HG03045 (cell line): Measurements from ENCODE around the gene CTH.
"Not testable (repeated sequence)": the region's sequence is repeated elsewhere in the genome, so short reads cannot be mapped to it uniquely, and the experiment has no call there.

Experiments used
- ATAC-seq: cut with Tn5 transposase; IDR thresholded peaks from one replicate; pipeline ENCODE4 v1.9.1; 2021; ENCODE audit warnings: mild to moderate bottlenecking, moderate library complexity; ENCODE audit not compliant: unreplicated experiment

Gene CTH

GRCh38 chr1:70449049-70449448 lies 38.0 kb downstream of the CTH start:
- no peak for ATAC-seq

DNA sequence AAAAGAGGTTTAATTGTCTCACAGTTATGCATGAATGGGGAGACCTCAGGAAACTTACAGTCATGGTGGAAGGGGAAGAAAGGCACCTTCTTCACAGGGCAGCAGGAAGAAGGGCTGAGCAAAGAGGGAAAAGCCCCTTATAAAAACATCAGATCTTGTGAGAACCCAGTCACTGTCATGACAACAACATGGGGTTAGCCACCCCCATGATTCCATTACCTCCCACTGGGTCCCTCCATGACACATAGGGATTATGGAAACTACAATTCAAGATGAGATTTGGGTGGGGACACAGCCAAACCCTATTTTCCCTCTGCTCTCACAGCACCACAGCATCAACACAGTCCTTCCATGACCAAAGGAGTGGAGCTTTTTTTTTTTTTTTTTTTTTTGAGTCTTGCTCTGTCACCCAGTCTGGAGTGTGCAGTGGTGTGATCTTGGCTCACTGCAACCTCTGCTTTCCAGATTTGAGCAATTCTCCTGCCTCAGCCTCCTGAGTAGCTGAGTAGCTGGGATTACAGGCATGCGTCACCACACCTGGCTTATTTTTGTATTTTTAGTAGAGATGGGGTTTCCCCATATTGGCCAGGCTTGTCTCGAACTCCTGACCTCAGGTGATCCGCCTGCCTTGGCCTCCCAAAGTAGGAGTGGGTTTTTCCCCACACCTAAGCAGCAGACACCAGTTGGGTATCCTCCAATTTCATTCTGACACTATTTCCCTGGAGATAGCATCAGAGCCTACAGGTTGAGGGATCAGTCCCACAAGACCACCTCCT lies 41.3 kb downstream of the CTH start:
- ATAC-seq: peak; percentile 65

- ATAC-seq: no peak
Measured at GRCh38 chr1:70455291-70455690, 44.2 kb downstream of the CTH start.

GRCh38 chr1:70458131-70458530 lies 47.1 kb downstream of the CTH start:
- ATAC-seq: no peak

DNA sequence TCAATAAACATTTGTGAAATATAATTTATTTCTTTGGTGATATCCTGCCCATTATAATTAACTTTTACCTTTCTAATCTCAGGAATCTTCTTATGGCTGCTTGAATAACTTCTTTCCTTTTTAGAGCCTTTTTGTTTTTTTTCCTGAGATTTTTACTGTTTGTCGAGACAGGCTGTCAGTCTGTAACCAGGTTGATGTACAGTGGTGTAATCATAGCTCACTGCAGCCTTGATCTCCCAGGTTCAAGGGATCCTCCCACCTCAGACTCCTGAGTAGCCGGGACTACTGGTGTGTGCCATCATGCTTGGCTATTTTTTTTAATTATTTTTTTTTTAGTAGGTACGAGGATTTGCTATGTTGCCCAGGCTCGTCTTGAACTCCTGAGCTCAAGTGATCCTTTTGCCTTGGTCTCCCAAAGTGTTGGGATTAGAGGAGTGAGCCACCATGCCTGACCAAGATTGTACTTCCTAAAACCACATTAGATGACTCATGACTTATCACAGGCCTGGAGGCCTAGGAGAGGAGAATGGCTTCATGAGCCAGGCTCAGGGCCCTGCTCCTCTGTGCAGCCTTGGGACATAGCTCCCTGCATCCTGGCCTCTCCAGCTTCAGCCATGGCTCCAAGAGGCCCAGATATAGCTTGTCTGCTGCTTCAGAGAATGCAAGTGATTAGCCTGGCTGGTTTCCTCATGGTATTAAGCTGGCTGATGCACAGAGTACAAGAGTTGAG lies 48.6 kb downstream of the CTH start:
- ATAC-seq: no peak

DNA sequence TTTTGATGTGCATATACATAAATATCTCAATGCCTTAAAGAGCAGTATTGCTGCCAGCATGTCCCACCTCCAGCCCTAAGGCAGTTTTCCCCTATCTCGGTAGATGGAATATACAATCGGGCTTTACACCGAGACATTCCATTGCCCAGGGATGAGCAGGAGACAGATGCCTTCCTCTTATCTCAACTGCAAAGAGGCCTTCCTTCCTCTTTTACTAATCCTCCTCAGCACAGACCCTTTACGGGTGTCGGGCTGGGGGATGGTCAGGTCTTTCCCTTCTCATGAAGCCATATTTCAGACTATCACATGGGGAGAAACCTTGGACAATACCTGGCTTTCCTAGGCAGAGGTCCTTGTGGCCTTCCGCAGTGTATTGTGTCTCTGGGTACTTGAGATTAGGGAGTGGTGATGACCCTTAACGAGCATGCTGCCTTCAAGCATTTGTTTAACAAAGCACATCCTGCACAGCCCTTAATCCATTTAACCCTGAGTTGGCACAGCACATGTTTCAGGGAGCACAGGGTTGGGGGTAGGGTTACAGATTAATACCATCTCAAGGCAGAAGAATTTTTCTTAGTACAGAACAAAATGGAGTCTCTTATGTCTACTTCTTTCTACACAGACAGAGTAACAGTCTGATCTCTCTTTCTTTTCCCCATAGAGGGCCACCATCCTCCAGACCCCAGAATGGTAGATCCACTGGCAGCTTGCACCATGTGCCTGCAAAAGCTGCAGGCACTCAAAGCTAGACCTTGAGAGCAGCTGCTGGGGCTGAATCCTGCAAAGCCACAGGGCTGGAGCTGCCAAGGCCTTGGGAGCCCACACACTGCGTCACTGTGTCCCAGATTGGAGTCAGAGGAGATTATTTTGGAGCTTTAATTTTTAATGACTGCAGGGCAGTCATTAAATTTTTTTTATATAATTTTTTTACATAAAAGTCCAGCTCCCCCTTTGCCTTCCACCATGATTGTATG lies 50.0 kb downstream of the CTH start:
- ATAC-seq: not testable (repeated sequence)

DNA sequence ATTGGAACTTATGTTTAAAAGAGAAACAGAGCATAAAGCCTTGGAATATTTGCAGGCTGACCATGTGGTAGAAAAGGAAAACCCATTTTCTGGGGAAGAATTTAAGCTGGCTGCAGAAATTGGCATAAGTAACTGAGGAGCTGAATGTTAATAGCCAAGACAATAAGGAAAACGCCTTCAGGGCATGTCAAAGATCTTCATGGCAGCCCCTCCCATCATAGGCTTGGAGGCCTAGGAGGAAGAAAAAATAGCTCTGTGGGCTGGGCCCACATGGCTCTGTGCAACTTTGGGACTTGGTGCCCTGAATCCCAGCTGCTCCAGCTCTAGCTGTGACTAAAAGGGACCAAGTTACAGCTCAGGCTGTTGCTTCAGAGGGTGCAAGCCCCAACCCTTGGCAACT lies 51.5 kb downstream of the CTH start:
- ATAC-seq: no peak

GRCh38 chr1:70465911-70466310 lies 54.8 kb downstream of the CTH start:
- ATAC-seq: no peak

DNA sequence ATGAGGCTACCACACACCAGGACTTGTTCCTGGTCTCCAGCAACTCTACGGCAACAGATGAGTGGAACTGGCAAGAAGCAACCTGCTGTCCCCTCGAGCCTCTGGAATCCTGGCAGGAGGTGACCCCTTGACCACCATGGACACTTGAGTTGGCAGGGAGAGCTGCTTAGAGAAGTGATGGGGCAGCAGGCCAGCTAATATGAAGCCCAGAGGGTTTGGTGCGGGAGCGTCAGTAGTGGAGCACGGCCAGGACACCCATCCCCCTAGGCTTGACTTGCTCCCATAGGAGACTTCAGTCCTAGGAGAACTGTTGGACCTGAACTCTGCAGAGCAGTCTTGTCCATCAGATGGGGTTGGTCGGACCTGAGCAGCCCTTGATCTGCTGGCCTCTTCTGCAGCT lies 56.5 kb downstream of the CTH start:
- no peak for ATAC-seq

DNA sequence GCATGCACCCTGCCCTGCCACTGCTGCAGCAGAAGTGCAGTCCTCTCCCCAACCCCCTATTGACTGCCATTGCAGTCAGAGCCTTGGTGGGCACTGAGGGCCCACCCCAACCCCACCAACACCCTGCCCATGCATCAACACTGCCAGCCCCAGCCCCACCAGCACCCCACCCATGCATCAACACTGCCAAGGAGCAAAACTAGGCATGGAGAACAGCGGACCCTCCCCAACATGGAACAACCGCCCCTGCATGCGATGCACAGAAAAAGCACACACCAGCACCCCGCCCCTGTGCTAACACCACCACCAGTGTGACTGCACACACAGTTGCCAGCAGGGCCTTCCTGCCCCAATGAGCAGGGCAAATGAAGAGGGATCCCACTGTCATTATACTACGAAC lies 57.1 kb downstream of the CTH start:
- ATAC-seq: no peak

DNA sequence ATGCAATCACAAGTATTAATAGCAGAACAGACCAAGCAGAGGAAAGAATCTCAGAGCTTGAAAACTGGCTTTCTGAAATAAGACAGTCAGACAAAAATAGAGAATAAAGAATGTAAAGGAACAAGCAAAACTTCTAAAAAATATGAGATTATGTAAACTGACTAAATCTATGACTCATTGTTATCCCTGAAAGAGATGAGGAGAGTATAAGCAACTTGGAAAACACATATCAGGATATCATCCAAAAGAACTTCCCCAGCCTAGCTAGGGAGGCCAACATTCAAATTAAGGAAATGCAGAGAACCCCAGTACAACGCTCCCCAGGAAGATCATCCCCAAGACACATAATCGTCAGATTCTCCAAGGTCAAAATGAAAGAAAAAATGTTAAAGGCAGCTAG lies 58.1 kb downstream of the CTH start:
- ATAC-seq: not testable (repeated sequence)

- no peak for ATAC-seq
Measured at GRCh38 chr1:70475023-70475422, 64.0 kb downstream of the CTH start.

DNA sequence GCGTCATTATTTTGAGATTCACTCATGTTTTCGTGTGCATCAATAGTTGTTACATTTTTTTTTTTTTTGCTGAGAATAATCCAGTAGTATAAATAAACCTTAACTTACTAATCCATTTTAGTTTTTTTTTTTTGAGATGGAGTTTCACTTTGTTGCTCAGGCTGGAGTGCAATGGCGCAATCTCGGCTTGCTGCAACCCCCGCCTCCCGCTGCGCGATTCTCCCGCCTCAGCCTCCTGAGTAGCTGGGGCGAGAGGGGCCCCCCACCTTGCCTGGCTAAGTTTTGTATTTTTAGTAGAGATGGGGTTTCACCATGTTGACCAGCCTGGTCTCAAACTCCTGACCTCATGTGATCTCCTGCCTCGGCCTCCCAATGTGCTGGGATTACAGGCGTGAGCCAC lies 66.0 kb downstream of the CTH start:
- no peak for ATAC-seq

DNA sequence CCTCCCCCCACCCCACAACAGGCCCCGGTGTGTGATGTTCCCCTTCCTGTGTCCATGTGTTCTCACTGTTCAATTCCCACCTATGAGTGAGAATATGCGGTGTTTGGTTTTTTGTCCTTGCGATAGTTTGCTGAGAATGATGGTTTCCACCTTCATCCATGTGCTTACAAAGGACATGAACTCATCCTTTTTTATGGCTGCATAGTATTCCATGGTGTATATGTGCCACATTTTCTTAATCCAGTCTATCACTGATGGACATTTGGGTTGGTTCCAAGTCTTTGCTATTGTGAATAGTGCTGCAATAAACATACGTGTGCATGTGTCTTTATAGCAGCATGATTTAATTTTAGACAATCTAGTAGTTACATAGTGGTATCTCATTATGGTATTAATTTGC lies 66.8 kb downstream of the CTH start:
- not testable (repeated sequence) for ATAC-seq

DNA sequence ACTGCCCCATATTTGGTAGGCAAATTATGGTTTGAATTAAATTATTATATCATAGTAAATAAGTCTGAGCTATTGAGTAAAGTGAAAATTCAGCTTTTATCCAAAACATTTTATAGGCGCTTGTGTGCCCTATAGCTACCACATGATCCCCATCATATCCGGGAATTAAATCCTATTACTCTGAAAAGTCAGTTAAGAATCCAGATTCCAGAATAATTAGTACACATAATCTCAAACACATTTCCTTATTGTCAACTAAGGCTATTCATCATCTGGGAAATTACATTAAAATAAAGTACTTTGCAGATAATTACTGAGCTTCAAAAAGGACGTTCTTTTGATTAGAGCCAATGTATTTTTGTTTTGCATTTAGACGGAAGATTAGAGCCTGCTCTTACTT lies 72.3 kb downstream of the CTH start:
- ATAC-seq: no peak

- ATAC-seq: no peak
Measured at GRCh38 chr1:70485624-70486023, 74.6 kb downstream of the CTH start.

DNA sequence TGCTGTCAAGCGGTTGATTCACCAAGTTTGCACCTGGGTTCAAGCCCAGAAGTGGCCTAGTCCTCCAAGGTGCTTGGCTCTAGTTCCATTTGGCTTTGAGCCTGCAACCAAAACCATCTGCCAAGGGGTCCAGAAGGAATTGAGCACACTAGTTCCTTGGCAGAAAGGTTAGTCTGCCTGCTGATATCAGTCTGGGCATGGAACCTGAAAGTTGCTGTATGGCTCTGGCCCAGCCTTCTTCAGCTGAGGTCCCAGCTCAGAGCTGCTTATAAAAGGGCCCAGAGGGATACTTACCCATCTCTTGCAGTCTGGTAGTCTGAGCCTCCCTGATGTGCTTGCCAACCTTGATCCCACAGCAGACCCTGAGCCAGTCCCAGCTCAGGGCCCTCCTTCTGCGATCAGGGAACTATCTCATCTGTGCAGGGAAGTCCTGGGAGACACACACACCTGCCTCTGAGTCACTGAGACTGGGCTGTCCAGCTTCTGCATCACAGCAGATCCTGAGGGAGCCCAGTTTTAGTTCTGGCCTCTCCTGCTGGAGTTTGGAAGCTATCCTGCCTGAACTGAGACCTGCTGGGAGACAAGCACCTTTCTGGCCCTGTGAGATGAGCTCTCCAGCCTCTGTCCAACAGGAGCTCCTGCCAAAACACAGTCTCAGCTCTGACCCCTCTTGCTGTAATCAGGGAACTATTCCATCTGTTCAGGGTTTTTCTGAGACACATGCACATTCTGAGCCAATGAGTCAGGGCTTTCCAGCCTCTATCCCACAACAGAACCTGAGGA lies 75.8 kb downstream of the CTH start:
- ATAC-seq: no peak

- no peak for ATAC-seq
Measured at GRCh38 chr1:70487459-70487815, 76.4 kb downstream of the CTH start.

GRCh38 chr1:70487910-70488665 lies 77.0 kb downstream of the CTH start:
- ATAC-seq: peak; percentile 49
